H9 (cell line): ENCODE data around the gene IGSF9B. TPM values are rescaled to one million over a fixed set of nuclear protein-coding genes. Genes with fewer than 3 reads are reported as not detected.

Experiments used
- DNase-seq: peaks from one replicate; pipeline ENCODE4 v3.0.0-alpha.2; 2017
- H2AFZ ChIP-seq: one replicate; pipeline ENCODE4 v1.6.1; 2013; ENCODE audit warnings: mild to moderate bottlenecking, low read length, control low read depth, moderate library complexity
- H2AK5ac ChIP-seq: 2 replicates; pipeline ENCODE4 v1.6.1; 2013; ENCODE audit warnings: low read length, control low read depth, mixed read lengths; ENCODE audit not compliant: insufficient read length
- H2BK120ac ChIP-seq: one replicate; pipeline ENCODE4 v1.6.1; 2013; ENCODE audit warnings: low read depth, mild to moderate bottlenecking, low read length, control low read depth, inconsistent platforms; ENCODE audit not compliant: poor library complexity, severe bottlenecking
- H2BK12ac ChIP-seq: 2 replicates; pipeline ENCODE4 v1.6.1; 2013; ENCODE audit warnings: low read length, control low read depth, mixed read lengths, low read depth; ENCODE audit not compliant: insufficient read length
- H2BK15ac ChIP-seq: 2 replicates; pipeline ENCODE4 v1.6.1; 2013; ENCODE audit warnings: low read depth, low read length, control low read depth
- H2BK20ac ChIP-seq: one replicate; pipeline ENCODE4 v1.6.1; 2013; ENCODE audit warnings: low read depth, mild to moderate bottlenecking, low read length, control low read depth, inconsistent platforms; ENCODE audit not compliant: poor library complexity, severe bottlenecking
- H2BK5ac ChIP-seq: 2 replicates; pipeline ENCODE4 v1.6.1; 2013; ENCODE audit warnings: low read length, control low read depth, mixed read lengths; ENCODE audit not compliant: insufficient read length
- H3K14ac ChIP-seq: 2 replicates; pipeline ENCODE4 v1.6.1; 2013; ENCODE audit warnings: low read length, control low read depth; ENCODE audit not compliant: insufficient read depth
- H3K18ac ChIP-seq: 2 replicates; pipeline ENCODE4 v1.6.1; 2013; ENCODE audit warnings: low read depth, mild to moderate bottlenecking, mixed read lengths, low read length, control low read depth; ENCODE audit not compliant: insufficient read length
- H3K23ac ChIP-seq: 2 replicates; pipeline ENCODE4 v1.6.1; 2013; ENCODE audit warnings: low read length, control low read depth, mixed read lengths, low read depth; ENCODE audit not compliant: insufficient read length
- H3K23me2 ChIP-seq: 2 replicates; pipeline ENCODE4 v1.6.1; 2013; ENCODE audit warnings: low read depth, mild to moderate bottlenecking, mixed read lengths, low read length, control low read depth; ENCODE audit not compliant: insufficient read length, poor library complexity, severe bottlenecking
- H3K27ac ChIP-seq: 2 replicates; pipeline ENCODE4 v1.5.1; 2013; ENCODE audit warnings: low read length, control low read depth, mixed read lengths, low read depth; ENCODE audit not compliant: insufficient read length
- H3K27me3 ChIP-seq: 2 replicates; pipeline ENCODE4 v1.6.1; 2013; ENCODE audit warnings: low read length, control low read depth, inconsistent platforms; ENCODE audit not compliant: insufficient read depth
- H3K4ac ChIP-seq: 2 replicates; pipeline ENCODE4 v1.6.1; 2013; ENCODE audit warnings: low read depth, mild to moderate bottlenecking, control low read depth, inconsistent platforms, low read length, moderate library complexity
- H3K4me1 ChIP-seq: 2 replicates; pipeline ENCODE4 v1.6.1; 2013; ENCODE audit warnings: low read length, control low read depth, inconsistent platforms; ENCODE audit not compliant: insufficient read depth
- H3K4me2 ChIP-seq: 2 replicates; pipeline ENCODE4 v1.6.1; 2013; ENCODE audit warnings: low read length, control low read depth, mixed read lengths; ENCODE audit not compliant: insufficient read length, insufficient read depth
- H3K56ac ChIP-seq: 2 replicates; pipeline ENCODE4 v1.6.1; 2013; ENCODE audit warnings: low read depth, mild to moderate bottlenecking, mixed read lengths, low read length, control low read depth; ENCODE audit not compliant: insufficient read length
- H3K79me1 ChIP-seq: 2 replicates; pipeline ENCODE4 v1.6.1; 2013; ENCODE audit warnings: low read depth, mild to moderate bottlenecking, moderate library complexity, low read length, control low read depth, inconsistent platforms; ENCODE audit not compliant: insufficient read depth, poor library complexity, severe bottlenecking
- H3K79me2 ChIP-seq: 2 replicates; pipeline ENCODE4 v1.6.1; 2013; ENCODE audit warnings: low read length, control low read depth, inconsistent platforms; ENCODE audit not compliant: insufficient read depth
- H3K9ac ChIP-seq: 2 replicates; pipeline ENCODE4 v1.6.1; 2013; ENCODE audit warnings: low read length, control low read depth, mixed read lengths; ENCODE audit not compliant: insufficient read length; ENCODE audit errors: extremely low read depth
- H3K9me3 ChIP-seq: one replicate; pipeline ENCODE4 v1.6.1; 2013; ENCODE audit warnings: low read depth, low read length, inconsistent platforms; ENCODE audit not compliant: control insufficient read depth
- H3T11ph ChIP-seq: one replicate; pipeline ENCODE4 v1.6.1; 2013; ENCODE audit warnings: mild to moderate bottlenecking, low read length, control low read depth, inconsistent platforms
- H4K20me1 ChIP-seq: one replicate; pipeline ENCODE4 v1.6.1; 2013; ENCODE audit not compliant: control insufficient read depth, insufficient read length, insufficient read depth
- H4K5ac ChIP-seq: 2 replicates; pipeline ENCODE4 v1.6.1; 2013; ENCODE audit warnings: low read depth, mild to moderate bottlenecking, mixed read lengths, low read length, control low read depth; ENCODE audit not compliant: insufficient read length
- H4K8ac ChIP-seq: replicated peaks from 2 replicates; pipeline ENCODE4 v1.6.1; 2013; ENCODE audit warnings: low read length, control low read depth, mixed read lengths, low read depth; ENCODE audit not compliant: insufficient read length
- H4K91ac ChIP-seq: 2 replicates; pipeline ENCODE4 v1.6.1; 2013; ENCODE audit warnings: low read depth, mild to moderate bottlenecking, moderate library complexity, mixed read lengths, low read length, control low read depth; ENCODE audit not compliant: insufficient read length
- H3K27ac Mint-ChIP-seq, 3 experiments: 2 replicates in 2 of 3; 3 replicates in 1 of 3; pipeline ENCODE4 v1.8.0; 2020 to 2021; ENCODE audit warnings: mixed read lengths in 3 of 3, mild to moderate bottlenecking in 1 of 3, moderate library complexity in 1 of 3
- H3K27me3 Mint-ChIP-seq: 2 replicates; pipeline ENCODE4 v1.8.0; 2021; ENCODE audit warnings: low read depth, mild to moderate bottlenecking, moderate library complexity, mixed read lengths
- H3K36me3 Mint-ChIP-seq, 3 experiments: 2 replicates in 2 of 3; 3 replicates in 1 of 3; pipeline ENCODE4 v1.8.0; 2020 to 2021; ENCODE audit warnings: low read depth in 3 of 3, mixed read lengths in 3 of 3; ENCODE audit not compliant: insufficient read depth in 1 of 3
- H3K4me1 Mint-ChIP-seq, 2 experiments: 2 replicates each; pipeline ENCODE4 v1.8.0; 2020; ENCODE audit warnings: mixed read lengths in 2 of 2
- H3K4me3 Mint-ChIP-seq, 2 experiments: 2 replicates in 1 of 2; 3 replicates in 1 of 2; pipeline ENCODE4 v1.8.0; 2020 to 2021; ENCODE audit warnings: mild to moderate bottlenecking in 2 of 2, mixed read lengths in 2 of 2, moderate library complexity in 1 of 2
- H3K9me3 Mint-ChIP-seq, 2 experiments: 2 replicates in 1 of 2; 3 replicates in 1 of 2; pipeline ENCODE4 v1.8.0; 2020; ENCODE audit warnings: mild to moderate bottlenecking in 2 of 2, mixed read lengths in 2 of 2, moderate library complexity in 1 of 2
- CTCF ChIP-seq: fragments of 200-600 bp; sonication (generic); conservative IDR thresholded peaks from 3 replicates; pipeline ENCODE4 v1.8.0; 2021; ENCODE audit warnings: antibody characterized with exemption, mild to moderate bottlenecking
- WGBS: extraction: QIAGEN DNeasy Blood & Tissue Kit; methylation state at CpG from one replicate; pipeline ENCODE4 v1.1.7; 2013; ENCODE audit warnings: missing lambda C conversion rate, low lambda C conversion rate, mixed read lengths; ENCODE audit not compliant: insufficient read length; ENCODE audit errors: extremely low coverage; 5-methylcytosine and 5-hydroxymethylcytosine counted together
- total RNA-seq: library from RNA; stranded (reverse); gene quantifications from 2 replicates; pipeline ENCODE4 v1.2.1, GENCODE V29; 2021

The IGSF9B gene
- total RNA-seq, 1 experiment from 2014 or later = 25.7 TPM

- Histone ChIP-seq H3K23me2 (no peaks in the 10 kb centered on the region), H2BK5ac (no peak overlapping the region), H2AFZ (no peak overlapping the region), H2BK20ac (no peak overlapping the region), H4K5ac (no peak overlapping the region), H3K27me3 (no peaks in the 10 kb centered on the region), H2BK12ac (no peak overlapping the region), H3K79me1 (no peaks in the 10 kb centered on the region), H3K9ac (no peak overlapping the region), H2BK120ac (no peak overlapping the region), H4K91ac (no peak overlapping the region), H4K20me1 (peaks cover 5% of the 10 kb centered on the region), H3K79me2 (no peaks in the 10 kb centered on the region), H4K8ac (no peak overlapping the region), H3K27ac (no peak overlapping the region), H3K23ac (no peak overlapping the region), H3K4me1 (no peaks in the 10 kb centered on the region), H3T11ph (no peak overlapping the region), H3K56ac (no peak overlapping the region), H3K14ac (no peak overlapping the region), H3K18ac (no peak overlapping the region), H3K4ac (no peak overlapping the region), H2AK5ac (no peak overlapping the region), H3K9me3 (no peaks in the 10 kb centered on the region), H2BK15ac (no peak overlapping the region; the same call in 1 of the 2 replicates), H3K4me2 (no peak overlapping the region)
- WGBS = no CpG with 5 or more reads among the region's 13 CpGs
- Mint-ChIP-seq H3K4me3 (no peak overlapping the region), H3K27me3 (no peaks in the 10 kb centered on the region; the same call in 1 of the 2 replicates), H3K4me1 (0 out of 4 replicates have a peak, but pooled peaks cover 0 to 2% of the 10 kb centered on the region in 2 experiments), H3K9me3 (peaks cover 0 to 9% of the 10 kb centered on the region in 2 experiments; a peak in 2 of 5 replicates), H3K27ac (no peak overlapping the region), H3K36me3 (peaks cover 47 to 49% (median 48%) of the 10 kb centered on the region in 3 experiments)
- no peak for TF ChIP-seq CTCF
- no peak for DNase-seq
Measured at GRCh38 chr11:133936136-133936535, 20.6 kb downstream of the IGSF9B start.
